ENCODE data around the gene EXD2. TPM values are rescaled to one million over a fixed set of nuclear protein-coding genes. Genes with fewer than 3 reads are reported as not detected.

Gene EXD2
- total RNA-seq, 1 experiment from 2014 or later, result 26.2 TPM

DNA sequence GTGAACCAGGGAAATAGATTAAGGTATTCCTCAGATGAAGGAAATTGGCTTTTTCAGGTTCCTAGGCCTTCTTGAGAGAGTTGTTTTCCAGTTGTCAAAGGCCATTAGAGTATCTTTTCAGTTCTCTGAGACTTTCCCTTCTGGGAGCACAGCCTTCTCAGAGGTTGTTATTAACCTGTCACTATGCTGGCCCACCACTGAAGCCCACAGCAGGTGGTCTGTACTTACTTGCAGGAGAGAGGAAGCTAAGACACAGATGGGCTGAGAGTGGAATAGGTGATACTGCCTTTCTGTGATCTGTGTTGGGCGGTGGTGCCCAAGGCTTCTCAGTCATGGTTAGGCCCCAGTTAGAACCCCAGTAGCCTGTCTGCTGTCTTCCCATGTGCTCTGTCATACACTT lies 45.8 kb downstream of the EXD2 start:
- Mint-ChIP-seq H3K27me3 (ENCODE audit: low read depth) (no peaks in the 10 kb centered on the region), H3K9me3 (no peaks in the 10 kb centered on the region), H3K4me1 (peaks cover 6% of the 10 kb centered on the region), H3K36me3 (peaks cover 47% of the 10 kb centered on the region), H3K4me3 (no peak overlapping the region), H3K27ac (no peak overlapping the region; the same call in 1 of the 2 replicates)
- ChIA-PET CTCF (interaction anchor here (0.8 to 1.7 kb wide), 2 partner anchors 61 to 86 kb away, joined by 3 read pairs; no protein-coding TSS in a partner anchor), POLR2A (no interaction called here)
- TF ChIP-seq NR1H2 (CRISPR knock-in tag; IDR thresholded peaks at IDR 0.05), result no peak
- TF ChIP-seq, protein P1, sequence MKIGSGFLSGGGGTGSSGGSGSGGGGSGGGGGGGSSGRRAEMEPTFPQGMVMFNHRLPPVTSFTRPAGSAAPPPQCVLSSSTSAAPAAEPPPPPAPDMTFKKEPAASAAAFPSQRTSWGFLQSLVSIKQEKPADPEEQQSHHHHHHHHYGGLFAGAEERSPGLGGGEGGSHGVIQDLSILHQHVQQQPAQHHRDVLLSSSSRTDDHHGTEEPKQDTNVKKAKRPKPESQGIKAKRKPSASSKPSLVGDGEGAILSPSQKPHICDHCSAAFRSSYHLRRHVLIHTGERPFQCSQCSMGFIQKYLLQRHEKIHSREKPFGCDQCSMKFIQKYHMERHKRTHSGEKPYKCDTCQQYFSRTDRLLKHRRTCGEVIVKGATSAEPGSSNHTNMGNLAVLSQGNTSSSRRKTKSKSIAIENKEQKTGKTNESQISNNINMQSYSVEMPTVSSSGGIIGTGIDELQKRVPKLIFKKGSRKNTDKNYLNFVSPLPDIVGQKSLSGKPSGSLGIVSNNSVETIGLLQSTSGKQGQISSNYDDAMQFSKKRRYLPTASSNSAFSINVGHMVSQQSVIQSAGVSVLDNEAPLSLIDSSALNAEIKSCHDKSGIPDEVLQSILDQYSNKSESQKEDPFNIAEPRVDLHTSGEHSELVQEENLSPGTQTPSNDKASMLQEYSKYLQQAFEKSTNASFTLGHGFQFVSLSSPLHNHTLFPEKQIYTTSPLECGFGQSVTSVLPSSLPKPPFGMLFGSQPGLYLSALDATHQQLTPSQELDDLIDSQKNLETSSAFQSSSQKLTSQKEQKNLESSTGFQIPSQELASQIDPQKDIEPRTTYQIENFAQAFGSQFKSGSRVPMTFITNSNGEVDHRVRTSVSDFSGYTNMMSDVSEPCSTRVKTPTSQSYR (CRISPR knock-in tag; IDR thresholded peaks at IDR 0.05), result no peak
- no peak for TF ChIP-seq MAX (CRISPR knock-in tag; IDR thresholded peaks at IDR 0.05)
- TF ChIP-seq RELA (CRISPR knock-in tag; IDR thresholded peaks at IDR 0.05; ENCODE audit: borderline replicate concordance), result no peak
- TF ChIP-seq EMX1 (CRISPR knock-in tag; IDR thresholded peaks at IDR 0.05), result no peak
- no peak for TF ChIP-seq ZNF219 (CRISPR knock-in tag; IDR thresholded peaks at IDR 0.05; ENCODE audit: borderline replicate concordance)
- TF ChIP-seq ZMAT4 (CRISPR knock-in tag; IDR thresholded peaks at IDR 0.05), result no peak
- no peak for TF ChIP-seq ETV6 (CRISPR knock-in tag; IDR thresholded peaks at IDR 0.05)
- no peak for TF ChIP-seq ZNF671 (CRISPR knock-in tag; IDR thresholded peaks at IDR 0.05)
- TF ChIP-seq, protein P2, sequence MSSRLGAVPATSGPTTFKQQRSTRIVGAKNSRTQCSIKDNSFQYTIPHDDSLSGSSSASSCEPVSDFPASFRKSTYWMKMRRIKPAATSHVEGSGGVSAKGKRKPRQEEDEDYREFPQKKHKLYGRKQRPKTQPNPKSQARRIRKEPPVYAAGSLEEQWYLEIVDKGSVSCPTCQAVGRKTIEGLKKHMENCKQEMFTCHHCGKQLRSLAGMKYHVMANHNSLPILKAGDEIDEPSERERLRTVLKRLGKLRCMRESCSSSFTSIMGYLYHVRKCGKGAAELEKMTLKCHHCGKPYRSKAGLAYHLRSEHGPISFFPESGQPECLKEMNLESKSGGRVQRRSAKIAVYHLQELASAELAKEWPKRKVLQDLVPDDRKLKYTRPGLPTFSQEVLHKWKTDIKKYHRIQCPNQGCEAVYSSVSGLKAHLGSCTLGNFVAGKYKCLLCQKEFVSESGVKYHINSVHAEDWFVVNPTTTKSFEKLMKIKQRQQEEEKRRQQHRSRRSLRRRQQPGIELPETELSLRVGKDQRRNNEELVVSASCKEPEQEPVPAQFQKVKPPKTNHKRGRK (CRISPR knock-in tag; IDR thresholded peaks at IDR 0.05; ENCODE audit: borderline replicate concordance), result no peak
- no peak for DNase-seq (ENCODE audit: low spot score)
- ATAC-seq, result no peak

DNA sequence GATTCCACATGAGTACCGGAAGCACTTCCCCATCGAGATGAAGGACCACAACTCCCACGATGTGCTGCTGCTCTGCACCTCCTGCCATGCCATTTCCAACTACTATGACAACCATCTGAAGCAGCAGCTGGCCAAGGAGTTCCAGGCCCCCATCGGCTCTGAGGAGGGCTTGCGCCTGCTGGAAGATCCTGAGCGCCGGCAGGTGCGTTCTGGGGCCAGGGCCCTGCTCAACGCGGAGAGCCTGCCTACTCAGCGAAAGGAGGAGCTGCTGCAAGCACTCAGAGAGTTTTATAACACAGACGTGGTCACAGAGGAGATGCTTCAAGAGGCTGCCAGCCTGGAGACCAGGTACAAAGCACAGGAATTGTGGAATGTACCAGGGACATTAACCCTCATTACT lies 46.3 kb downstream of the EXD2 start:
- H3K9me3 Mint-ChIP-seq, result no peaks in the 10 kb centered on the region
- ChIA-PET POLR2A (no interaction called here), CTCF (interaction anchor here (1.1 kb wide), 1 partner anchor 50 kb away, joined by 3 read pairs; no protein-coding TSS in a partner anchor)
- ATAC-seq (no peak), DNase-seq (ENCODE audit: low spot score) (no peak)
- H3K4me3 Mint-ChIP-seq, result no peak overlapping the region
- TF ChIP-seq ZNF219 (CRISPR knock-in tag; IDR thresholded peaks at IDR 0.05; ENCODE audit: borderline replicate concordance) (no peak), IRF2 (CRISPR knock-in tag; IDR thresholded peaks at IDR 0.05; ENCODE audit: borderline replicate concordance, low read depth) (no peak), CBFB (CRISPR knock-in tag; IDR thresholded peaks at IDR 0.05; ENCODE audit: low read depth) (no peak), SMAD4 (CRISPR knock-in tag; IDR thresholded peaks at IDR 0.05) (no peak), NR1H2 (CRISPR knock-in tag; IDR thresholded peaks at IDR 0.05) (no peak), TCF7 (CRISPR knock-in tag; IDR thresholded peaks at IDR 0.05; ENCODE audit: low read depth) (no peak), MAX (CRISPR knock-in tag; IDR thresholded peaks at IDR 0.05) (no peak), FOXK1 (CRISPR knock-in tag; IDR thresholded peaks at IDR 0.05) (no peak), FOXJ3 (CRISPR knock-in tag; IDR thresholded peaks at IDR 0.05; ENCODE audit: borderline replicate concordance) (no peak), TP53 (CRISPR knock-in tag; IDR thresholded peaks at IDR 0.05) (no peak), RORB (CRISPR knock-in tag; IDR thresholded peaks at IDR 0.05) (no peak), CREB1 (CRISPR knock-in tag; IDR thresholded peaks at IDR 0.05) (no peak), CREM (CRISPR knock-in tag; IDR thresholded peaks at IDR 0.05) (no peak), JAZF1 (CRISPR knock-in tag; IDR thresholded peaks at IDR 0.05) (no peak), RELA (CRISPR knock-in tag; IDR thresholded peaks at IDR 0.05; ENCODE audit: borderline replicate concordance) (no peak)
- TF ChIP-seq, protein P3, sequence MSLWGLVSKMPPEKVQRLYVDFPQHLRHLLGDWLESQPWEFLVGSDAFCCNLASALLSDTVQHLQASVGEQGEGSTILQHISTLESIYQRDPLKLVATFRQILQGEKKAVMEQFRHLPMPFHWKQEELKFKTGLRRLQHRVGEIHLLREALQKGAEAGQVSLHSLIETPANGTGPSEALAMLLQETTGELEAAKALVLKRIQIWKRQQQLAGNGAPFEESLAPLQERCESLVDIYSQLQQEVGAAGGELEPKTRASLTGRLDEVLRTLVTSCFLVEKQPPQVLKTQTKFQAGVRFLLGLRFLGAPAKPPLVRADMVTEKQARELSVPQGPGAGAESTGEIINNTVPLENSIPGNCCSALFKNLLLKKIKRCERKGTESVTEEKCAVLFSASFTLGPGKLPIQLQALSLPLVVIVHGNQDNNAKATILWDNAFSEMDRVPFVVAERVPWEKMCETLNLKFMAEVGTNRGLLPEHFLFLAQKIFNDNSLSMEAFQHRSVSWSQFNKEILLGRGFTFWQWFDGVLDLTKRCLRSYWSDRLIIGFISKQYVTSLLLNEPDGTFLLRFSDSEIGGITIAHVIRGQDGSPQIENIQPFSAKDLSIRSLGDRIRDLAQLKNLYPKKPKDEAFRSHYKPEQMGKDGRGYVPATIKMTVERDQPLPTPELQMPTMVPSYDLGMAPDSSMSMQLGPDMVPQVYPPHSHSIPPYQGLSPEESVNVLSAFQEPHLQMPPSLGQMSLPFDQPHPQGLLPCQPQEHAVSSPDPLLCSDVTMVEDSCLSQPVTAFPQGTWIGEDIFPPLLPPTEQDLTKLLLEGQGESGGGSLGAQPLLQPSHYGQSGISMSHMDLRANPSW (CRISPR knock-in tag; conservative IDR thresholded peaks at IDR 0.05; ENCODE audit: low read depth), result no peak
- no peak overlapping the region for H3K27ac Mint-ChIP-seq
- peaks cover 6% of the 10 kb centered on the region for H3K4me1 Mint-ChIP-seq
- no peaks in the 10 kb centered on the region for H3K27me3 Mint-ChIP-seq (ENCODE audit: low read depth)
- peaks cover 44% of the 10 kb centered on the region for H3K36me3 Mint-ChIP-seq
